HG03575 (cell line): Measurements from ENCODE around the gene DNAJB13.

Source experiments
- ATAC-seq: cut with Tn5 transposase; IDR thresholded peaks from one replicate; pipeline ENCODE4 v1.9.1; 2021; ENCODE audit not compliant: unreplicated experiment, insufficient number of reproducible peaks, low FRiP score; ENCODE audit errors: extremely low read depth

DNAJB13 gene

GRCh38 chr11:73946798-73947458 is 3.9 kb upstream of the DNAJB13 start:
- ATAC-seq, result no peak

- no peak for ATAC-seq
Measured at GRCh38 chr11:73949246-73949645, 1.6 kb upstream of the DNAJB13 start.

- no peak for ATAC-seq
Measured at GRCh38 chr11:73949912-73950311, 914 bp upstream of the DNAJB13 start.

GRCh38 chr11:73951797-73952196 is 971 bp downstream of the DNAJB13 start:
- no peak for ATAC-seq

GRCh38 chr11:73956876-73957653 is 6.2 kb downstream of the DNAJB13 start:
- no peak for ATAC-seq

GRCh38 chr11:73957654-73958361 is 7.0 kb downstream of the DNAJB13 start:
- no peak for ATAC-seq

GRCh38 chr11:73958521-73959141 is 7.8 kb downstream of the DNAJB13 start:
- no peak for ATAC-seq

GRCh38 chr11:73961321-73961720 is 10.5 kb downstream of the DNAJB13 start:
- ATAC-seq, result no peak

- ATAC-seq, result no peak
Measured at GRCh38 chr11:73962101-73962705, 11.4 kb downstream of the DNAJB13 start.

GRCh38 chr11:73963861-73964260 is 13.0 kb downstream of the DNAJB13 start:
- ATAC-seq, result no peak

GRCh38 chr11:73965076-73965763 is 14.4 kb downstream of the DNAJB13 start:
- ATAC-seq, result no peak

GRCh38 chr11:73965764-73966121 is 14.9 kb downstream of the DNAJB13 start:
- ATAC-seq, result no peak

- no peak for ATAC-seq
Measured at GRCh38 chr11:73968356-73968966, 17.6 kb downstream of the DNAJB13 start.

- no peak for ATAC-seq
Measured at GRCh38 chr11:73969091-73969490, 18.3 kb downstream of the DNAJB13 start.

GRCh38 chr11:73969991-73970800 is 19.4 kb downstream of the DNAJB13 start:
- no peak for ATAC-seq

- ATAC-seq, result no peak
Measured at GRCh38 chr11:73971175-73971719, 20.4 kb downstream of the DNAJB13 start.

GRCh38 chr11:73972187-73972586 is 21.4 kb downstream of the DNAJB13 start:
- ATAC-seq, result no peak
